Rectal smooth muscle tissue (tissue), 1 donor: ENCODE data around the gene MED13.

Experiments
- H3K27ac ChIP-seq: one replicate; pipeline ENCODE4 v1.7.0; 2013; ENCODE audit warnings: low read depth, low read length, inconsistent platforms
- H3K27me3 ChIP-seq: one replicate; pipeline ENCODE4 v1.7.0; 2013; ENCODE audit warnings: low read length; ENCODE audit not compliant: control insufficient read depth, insufficient read depth
- H3K36me3 ChIP-seq: one replicate; pipeline ENCODE4 v1.7.0; 2013; ENCODE audit warnings: low read length; ENCODE audit not compliant: control insufficient read depth, insufficient read depth
- H3K4me1 ChIP-seq: one replicate; pipeline ENCODE4 v1.7.0; 2013; ENCODE audit warnings: low read length; ENCODE audit not compliant: control insufficient read depth, insufficient read depth
- H3K4me3 ChIP-seq: one replicate; pipeline ENCODE4 v1.7.0; 2013; ENCODE audit warnings: low read length
- H3K9ac ChIP-seq: one replicate; pipeline ENCODE4 v1.7.0; 2013; ENCODE audit warnings: low read length

MED13 gene

GRCh38 chr17:62064791-62065563, at the start of gene MED13:
TSS of gene MED13 (minus strand) at chr17:62065278. CDS start at chr17:62065205, 73 bp downstream.
- peak within 1 kb of the TSS; percentile 97 for H3K9ac ChIP-seq
- peak within 1 kb of the TSS; percentile 98 for H3K4me3 ChIP-seq
- peak within 1 kb of the TSS; percentile 96 for H3K27ac ChIP-seq
- peaks cover 8% of the 10 kb centered on the region for H3K36me3 ChIP-seq
- H3K4me1 ChIP-seq, result peaks cover 16% of the 10 kb centered on the region
- H3K27me3 ChIP-seq, result no peaks in the 10 kb centered on the region

- H3K27me3 ChIP-seq, result no peaks in the 10 kb centered on the region
- no peak overlapping the region for H3K9ac ChIP-seq
- H3K4me1 ChIP-seq, result no peaks in the 10 kb centered on the region
- no peaks in the 10 kb centered on the region for H3K36me3 ChIP-seq
- H3K27ac ChIP-seq, result no peak overlapping the region
- no peak overlapping the region for H3K4me3 ChIP-seq
Measured at GRCh38 chr17:62112229-62112628, 47.2 kb upstream of the MED13 start.

DNA sequence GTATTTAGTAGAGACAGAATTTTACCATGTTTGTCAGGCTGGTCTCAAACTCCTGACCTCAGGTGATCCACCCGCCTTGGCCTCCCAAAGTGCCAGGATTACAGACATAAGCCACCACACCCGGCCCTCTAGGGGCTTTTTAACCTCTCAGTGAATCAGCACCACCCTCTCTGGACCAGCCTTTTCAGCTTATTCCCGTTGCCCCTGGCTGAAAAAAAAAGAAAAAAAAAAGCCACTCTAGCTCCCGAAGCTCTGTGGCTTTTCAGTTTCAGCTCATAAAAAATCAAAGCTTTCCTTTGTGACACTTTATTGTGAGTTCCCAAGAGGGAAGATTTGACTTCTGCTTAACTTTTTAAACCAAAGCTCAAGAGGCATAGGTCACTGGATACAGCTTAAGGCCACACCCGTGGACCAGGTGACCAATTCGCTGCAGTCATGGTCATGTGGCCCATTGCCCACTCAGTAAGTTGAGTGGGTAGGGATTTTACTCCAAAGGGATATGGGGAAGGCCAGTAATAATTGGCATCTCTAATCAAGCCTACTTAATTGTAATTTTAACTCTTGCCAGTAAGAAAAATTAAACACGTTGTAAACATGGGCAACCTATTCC, 46.6 kb upstream of the MED13 start:
- H3K36me3 ChIP-seq, result no peaks in the 10 kb centered on the region
- H3K9ac ChIP-seq, result no peak overlapping the region
- no peak overlapping the region for H3K4me3 ChIP-seq
- no peaks in the 10 kb centered on the region for H3K27me3 ChIP-seq
- no peak overlapping the region for H3K27ac ChIP-seq
- H3K4me1 ChIP-seq, result no peaks in the 10 kb centered on the region

- Histone ChIP-seq H3K4me1 (no peaks in the 10 kb centered on the region), H3K27ac (no peak overlapping the region), H3K27me3 (no peaks in the 10 kb centered on the region), H3K36me3 (no peaks in the 10 kb centered on the region), H3K4me3 (no peak overlapping the region), H3K9ac (no peak overlapping the region)
Measured at GRCh38 chr17:62110923-62111484, 45.9 kb upstream of the MED13 start.

GRCh38 chr17:62109924-62110323, 44.8 kb upstream of the MED13 start:
- no peak overlapping the region for H3K9ac ChIP-seq

DNA sequence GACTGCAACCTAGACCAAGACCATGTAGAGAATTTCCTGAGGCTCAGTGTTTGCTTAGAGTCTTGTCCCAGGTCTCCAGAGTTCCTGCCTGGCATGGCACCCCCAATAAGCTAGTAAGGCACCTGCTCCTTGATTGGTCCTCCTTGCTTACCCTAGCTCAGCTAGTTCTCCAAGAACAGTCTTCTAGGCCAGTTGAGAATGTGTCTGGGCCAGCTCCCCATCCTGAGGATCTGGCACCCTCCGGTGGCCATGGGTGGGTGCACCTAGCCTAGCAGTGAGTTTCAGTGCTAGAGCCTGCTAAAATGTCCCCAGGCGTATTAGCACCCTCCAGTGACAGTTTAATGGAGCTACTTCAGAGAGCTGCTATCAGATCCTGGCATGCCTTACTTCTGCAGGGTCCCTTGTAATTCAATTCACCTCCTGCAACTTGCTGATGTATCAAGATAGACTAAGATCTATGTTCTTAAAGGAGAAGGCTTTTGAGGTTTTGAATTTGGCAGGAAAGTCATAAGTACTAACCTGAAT, 44.4 kb upstream of the MED13 start:
- no peak overlapping the region for H3K9ac ChIP-seq
- H3K4me1 ChIP-seq, result no peaks in the 10 kb centered on the region
- no peak overlapping the region for H3K4me3 ChIP-seq
- H3K27ac ChIP-seq, result no peak overlapping the region
- no peaks in the 10 kb centered on the region for H3K27me3 ChIP-seq
- no peaks in the 10 kb centered on the region for H3K36me3 ChIP-seq

More at GRCh38 chr17:62109924-62110323, 44.8 kb upstream of the MED13 start:
- H3K27me3 ChIP-seq, result no peaks in the 10 kb centered on the region
- no peaks in the 10 kb centered on the region for H3K4me1 ChIP-seq
- H3K4me3 ChIP-seq, result no peak overlapping the region
- H3K36me3 ChIP-seq, result no peaks in the 10 kb centered on the region
- no peak overlapping the region for H3K27ac ChIP-seq

DNA sequence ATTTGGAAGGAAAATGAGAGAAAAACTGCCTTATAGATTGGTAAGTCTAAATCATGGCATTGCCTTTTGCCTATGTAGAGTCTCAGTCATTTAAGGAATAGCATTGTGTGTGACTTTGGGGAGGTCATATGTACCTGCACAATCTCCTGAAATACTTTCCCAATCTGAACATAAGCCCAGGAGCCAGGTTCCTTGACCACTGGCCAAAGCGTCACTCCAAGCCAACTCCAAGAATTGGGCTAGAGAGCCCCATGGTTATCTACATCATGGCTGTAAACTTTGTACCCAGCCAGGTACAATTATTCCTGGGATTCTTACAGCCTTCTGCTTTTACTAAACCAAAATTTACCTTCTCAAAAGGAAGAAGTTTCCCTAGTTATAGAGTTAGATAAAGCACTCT, 40.8 kb upstream of the MED13 start:
- no peak overlapping the region for H3K27ac ChIP-seq
- H3K27me3 ChIP-seq, result no peaks in the 10 kb centered on the region
- H3K36me3 ChIP-seq, result no peaks in the 10 kb centered on the region

DNA sequence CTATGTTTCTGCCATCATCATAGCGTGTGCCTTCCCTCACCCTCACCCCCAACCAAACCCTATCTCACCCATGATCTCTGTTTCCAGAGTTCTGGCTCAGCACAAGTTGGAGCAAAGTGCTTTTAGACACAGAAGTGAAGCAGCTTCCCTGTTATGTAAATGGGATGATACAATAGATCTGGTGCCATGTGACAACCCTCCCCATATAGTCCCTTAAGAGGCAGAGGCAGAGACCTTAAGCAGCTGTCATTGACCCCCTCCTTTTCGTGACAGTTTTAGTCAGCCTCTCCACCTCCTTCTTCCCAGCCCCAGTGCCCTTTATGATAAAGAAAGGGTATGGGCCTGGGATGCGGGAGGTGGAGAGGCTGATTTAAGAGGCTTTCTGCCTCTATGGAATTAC, 40.3 kb upstream of the MED13 start:
- Histone ChIP-seq H3K9ac (no peak overlapping the region), H3K27me3 (no peaks in the 10 kb centered on the region), H3K27ac (no peak overlapping the region), H3K4me1 (no peaks in the 10 kb centered on the region), H3K36me3 (no peaks in the 10 kb centered on the region), H3K4me3 (no peak overlapping the region)

More for the DNA sequence above, 40.8 kb upstream of the MED13 start:
- no peak overlapping the region for H3K4me3 ChIP-seq
- H3K4me1 ChIP-seq, result no peaks in the 10 kb centered on the region
- H3K9ac ChIP-seq, result no peak overlapping the region

GRCh38 chr17:62101515-62101914, 36.4 kb upstream of the MED13 start:
- H3K4me1 ChIP-seq, result no peaks in the 10 kb centered on the region
- no peak overlapping the region for H3K9ac ChIP-seq
- H3K27me3 ChIP-seq, result no peaks in the 10 kb centered on the region
- no peak overlapping the region for H3K27ac ChIP-seq
- H3K36me3 ChIP-seq, result no peaks in the 10 kb centered on the region
- H3K4me3 ChIP-seq, result no peak overlapping the region

DNA sequence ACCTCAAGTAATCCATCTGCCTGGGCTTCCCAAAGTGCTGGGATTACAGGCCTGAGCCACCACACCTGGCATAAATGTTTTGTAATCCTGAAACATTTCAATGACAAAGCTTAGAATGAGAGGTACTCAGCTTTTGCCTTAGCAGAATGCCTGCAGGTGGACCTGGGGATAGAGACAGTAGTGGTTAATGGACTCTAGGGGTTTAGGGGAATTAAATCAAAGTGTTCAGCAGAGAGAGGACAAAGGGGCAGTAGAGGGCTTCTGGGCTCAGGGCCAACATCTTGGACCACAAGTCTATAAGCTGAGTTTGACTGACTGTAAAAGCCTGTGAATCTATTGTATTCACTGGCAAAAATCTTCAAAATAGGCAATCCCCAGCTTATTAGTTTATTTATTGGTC, 36.0 kb upstream of the MED13 start:
- no peak overlapping the region for H3K4me3 ChIP-seq

DNA sequence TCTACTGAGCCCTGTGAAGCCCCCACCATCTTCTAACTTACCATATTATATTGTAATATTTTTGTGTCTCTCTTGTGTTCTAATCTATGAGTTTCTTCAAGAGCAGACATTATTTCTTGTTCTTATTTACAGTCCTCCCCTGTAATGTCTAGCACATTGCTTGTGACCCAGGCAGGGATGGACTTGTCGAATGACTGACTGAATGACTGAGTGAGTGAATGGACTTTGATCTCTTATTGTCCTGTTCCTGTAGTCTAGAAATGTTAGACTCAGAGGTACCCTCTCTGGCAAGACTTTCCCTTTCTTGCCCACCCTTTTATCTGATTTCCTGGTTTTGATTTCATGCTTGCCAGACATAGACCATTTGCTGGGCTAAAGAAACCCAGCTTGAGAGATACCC, 35.0 kb upstream of the MED13 start:
- no peaks in the 10 kb centered on the region for H3K4me1 ChIP-seq

More for the DNA sequence above, 36.0 kb upstream of the MED13 start:
- H3K36me3 ChIP-seq, result no peaks in the 10 kb centered on the region
- no peak overlapping the region for H3K27ac ChIP-seq
- no peaks in the 10 kb centered on the region for H3K4me1 ChIP-seq
- H3K27me3 ChIP-seq, result no peaks in the 10 kb centered on the region
- no peak overlapping the region for H3K9ac ChIP-seq

GRCh38 chr17:62099532-62099931, 34.5 kb upstream of the MED13 start:
- no peak overlapping the region for H3K9ac ChIP-seq
- H3K4me1 ChIP-seq, result no peaks in the 10 kb centered on the region
- H3K4me3 ChIP-seq, result no peak overlapping the region
- no peaks in the 10 kb centered on the region for H3K36me3 ChIP-seq
- no peaks in the 10 kb centered on the region for H3K27me3 ChIP-seq
- H3K27ac ChIP-seq, result no peak overlapping the region

More for the DNA sequence above, 35.0 kb upstream of the MED13 start:
- H3K9ac ChIP-seq, result no peak overlapping the region
- H3K4me3 ChIP-seq, result no peak overlapping the region
- H3K36me3 ChIP-seq, result no peaks in the 10 kb centered on the region
- H3K27me3 ChIP-seq, result no peaks in the 10 kb centered on the region
- no peak overlapping the region for H3K27ac ChIP-seq
